ENCODE results near the gene UGT1A9.
"Not testable (repeated sequence)": the region's sequence is repeated elsewhere in the genome, so short reads cannot be mapped to it uniquely, and the experiment has no call there.

UGT1A9 gene

DNA sequence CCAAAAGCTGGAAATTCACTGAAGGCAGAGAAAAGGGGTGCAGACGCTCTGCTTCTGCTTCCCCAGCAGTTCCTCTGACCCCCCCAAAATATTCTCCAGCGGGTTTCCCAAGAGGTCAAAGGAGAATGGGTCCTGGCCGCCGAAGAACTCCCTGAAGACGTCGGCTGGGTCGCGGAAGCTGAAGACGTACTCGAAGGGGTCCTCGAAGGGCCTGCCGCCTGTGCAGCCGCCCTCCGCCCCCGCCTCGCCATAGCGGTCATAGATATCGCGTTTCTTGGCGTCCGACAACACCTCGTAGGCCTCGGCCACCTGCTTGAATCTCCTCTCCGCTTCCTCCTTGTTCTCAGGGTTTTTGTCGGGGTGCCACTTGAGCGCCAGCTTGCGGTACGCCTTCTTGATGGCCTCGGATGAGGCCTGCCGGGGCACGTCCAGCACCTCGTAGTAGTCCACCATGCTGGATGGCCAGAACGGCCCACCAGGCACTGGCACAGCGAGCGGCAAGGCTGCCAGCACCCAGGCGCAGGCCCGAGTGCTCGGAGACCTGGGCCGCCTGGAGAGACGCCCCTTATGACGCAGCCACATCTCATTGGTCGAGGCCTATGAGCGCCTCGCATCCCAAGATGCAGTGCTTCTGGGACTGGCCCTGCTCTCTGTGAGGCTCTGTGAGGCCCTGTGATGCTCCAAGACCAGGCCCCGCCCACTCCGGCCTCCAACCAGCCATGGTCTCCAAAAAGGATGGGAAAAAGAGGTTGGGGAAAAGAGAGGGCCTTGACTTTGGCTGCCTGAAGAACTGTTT, 72.0 kb downstream of the UGT1A9 start:
- no peaks in the 10 kb centered on the region for H3K4me1 ChIP-seq (ENCODE audit: control insufficient read depth, low read length)
- H3K79me2 ChIP-seq (ENCODE audit: control insufficient read depth, low read length): no peaks in the 10 kb centered on the region
- H3K4me2 ChIP-seq (ENCODE audit: low read length): no peak overlapping the region
- TF ChIP-seq, protein P1, sequence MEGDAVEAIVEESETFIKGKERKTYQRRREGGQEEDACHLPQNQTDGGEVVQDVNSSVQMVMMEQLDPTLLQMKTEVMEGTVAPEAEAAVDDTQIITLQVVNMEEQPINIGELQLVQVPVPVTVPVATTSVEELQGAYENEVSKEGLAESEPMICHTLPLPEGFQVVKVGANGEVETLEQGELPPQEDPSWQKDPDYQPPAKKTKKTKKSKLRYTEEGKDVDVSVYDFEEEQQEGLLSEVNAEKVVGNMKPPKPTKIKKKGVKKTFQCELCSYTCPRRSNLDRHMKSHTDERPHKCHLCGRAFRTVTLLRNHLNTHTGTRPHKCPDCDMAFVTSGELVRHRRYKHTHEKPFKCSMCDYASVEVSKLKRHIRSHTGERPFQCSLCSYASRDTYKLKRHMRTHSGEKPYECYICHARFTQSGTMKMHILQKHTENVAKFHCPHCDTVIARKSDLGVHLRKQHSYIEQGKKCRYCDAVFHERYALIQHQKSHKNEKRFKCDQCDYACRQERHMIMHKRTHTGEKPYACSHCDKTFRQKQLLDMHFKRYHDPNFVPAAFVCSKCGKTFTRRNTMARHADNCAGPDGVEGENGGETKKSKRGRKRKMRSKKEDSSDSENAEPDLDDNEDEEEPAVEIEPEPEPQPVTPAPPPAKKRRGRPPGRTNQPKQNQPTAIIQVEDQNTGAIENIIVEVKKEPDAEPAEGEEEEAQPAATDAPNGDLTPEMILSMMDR (IDR thresholded peaks at IDR 0.05; ENCODE audit: low read depth, low read length, poor library complexity, severe bottlenecking): no peak
- no peak for TF ChIP-seq EZH2phosphoT487 (IDR thresholded peaks at IDR 0.05; ENCODE audit: borderline replicate concordance, low read length)
- H3F3A ChIP-seq (ENCODE audit: control insufficient read depth, insufficient read depth): no peaks in the 10 kb centered on the region
- H3K4me3 ChIP-seq (ENCODE audit: low read length): no peak overlapping the region
- no peaks in the 10 kb centered on the region for H3K36me3 ChIP-seq (ENCODE audit: control insufficient read depth, low read length)
- H3K27ac ChIP-seq (ENCODE audit: low read depth, low read length): no peak overlapping the region
- H3K9me2 ChIP-seq (replicated peaks; ENCODE audit: control insufficient read depth, low read length): no peaks in the 10 kb centered on the region
- no peaks in the 10 kb centered on the region for H3K9me3 ChIP-seq (ENCODE audit: control insufficient read depth, insufficient read depth, low read length)
- no peaks in the 10 kb centered on the region for H4K20me1 ChIP-seq (ENCODE audit: control insufficient read depth, insufficient read depth, low read depth, low read length)
- H3K27me3 ChIP-seq (ENCODE audit: control insufficient read depth, low read length): 0 out of 2 replicates have a peak, but pooled peaks cover 3% of the 10 kb centered on the region

DNA sequence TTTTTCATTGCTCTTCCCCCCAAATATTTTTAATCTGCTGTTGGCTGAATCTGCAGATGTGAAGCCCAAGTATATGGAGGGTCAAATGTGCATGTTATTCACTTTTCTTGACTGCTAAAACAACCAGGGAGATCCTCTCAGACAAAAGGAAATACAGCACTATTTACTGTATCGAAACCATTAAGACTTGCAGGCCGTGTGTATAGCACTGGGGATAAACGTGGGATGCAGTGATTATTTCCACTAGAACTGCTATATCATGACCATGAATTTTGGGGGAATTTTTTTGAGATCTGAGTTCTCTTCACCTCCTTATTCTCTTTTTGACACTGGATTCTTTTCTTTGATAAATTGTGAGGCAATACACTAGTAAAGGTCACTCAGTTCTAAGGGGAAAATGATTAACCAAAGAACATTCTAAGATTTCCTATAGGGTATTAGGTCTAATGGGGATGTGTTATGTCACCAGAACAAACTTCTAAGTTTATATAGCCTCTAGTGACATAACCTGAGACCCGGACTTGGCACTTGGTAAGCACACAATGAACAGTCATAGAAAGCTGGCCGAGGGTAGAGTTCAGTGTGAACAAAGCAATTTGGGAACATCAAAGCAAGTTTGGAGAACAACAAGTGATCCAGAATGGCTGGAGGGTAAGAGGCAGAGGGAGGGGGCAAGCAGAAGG, 73.5 kb downstream of the UGT1A9 start:
- H3K36me3 ChIP-seq (ENCODE audit: control insufficient read depth, low read length): no peaks in the 10 kb centered on the region
- H3K27ac ChIP-seq (ENCODE audit: low read depth, low read length): no peak overlapping the region
- H4K20me1 ChIP-seq (ENCODE audit: control insufficient read depth, insufficient read depth, low read depth, low read length): no peaks in the 10 kb centered on the region
- H3K4me2 ChIP-seq (ENCODE audit: low read length): no peak overlapping the region
- H3K4me3 ChIP-seq (ENCODE audit: low read length): no peak overlapping the region
- no peak for TF ChIP-seq EZH2phosphoT487 (IDR thresholded peaks at IDR 0.05; ENCODE audit: borderline replicate concordance, low read length)
- TF ChIP-seq, protein P1 (IDR thresholded peaks at IDR 0.05; ENCODE audit: low read depth, low read length, poor library complexity, severe bottlenecking): no peak
- no peaks in the 10 kb centered on the region for H3K9me3 ChIP-seq (ENCODE audit: control insufficient read depth, insufficient read depth, low read length)
- H3K79me2 ChIP-seq (ENCODE audit: control insufficient read depth, low read length): no peaks in the 10 kb centered on the region
- H3K4me1 ChIP-seq (ENCODE audit: control insufficient read depth, low read length): no peaks in the 10 kb centered on the region
- 0 out of 2 replicates have a peak, but pooled peaks cover 3% of the 10 kb centered on the region for H3K27me3 ChIP-seq (ENCODE audit: control insufficient read depth, low read length)
- H3F3A ChIP-seq (ENCODE audit: control insufficient read depth, insufficient read depth): no peaks in the 10 kb centered on the region
- H3K9me2 ChIP-seq (replicated peaks; ENCODE audit: control insufficient read depth, low read length): no peaks in the 10 kb centered on the region

DNA sequence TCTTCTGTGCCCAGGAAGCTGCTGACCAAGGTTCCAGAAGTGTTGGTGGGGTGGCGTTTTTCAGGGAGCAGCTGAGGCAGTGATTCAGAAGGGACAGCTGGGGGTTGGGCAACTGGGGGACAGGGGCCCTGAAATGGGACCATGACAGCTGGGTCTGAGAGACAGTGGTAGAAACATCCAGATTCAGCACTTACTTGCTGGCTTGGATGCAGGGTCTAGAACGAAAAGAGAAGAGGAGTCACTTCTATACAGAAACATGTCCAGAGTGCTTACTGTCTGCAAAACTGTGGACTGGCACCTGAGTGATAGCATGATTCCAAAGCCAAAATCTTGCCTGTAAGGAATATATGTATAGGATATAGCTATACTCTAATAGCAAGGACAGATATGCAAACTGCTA, 74.1 kb downstream of the UGT1A9 start:
- H3K9me2 ChIP-seq (replicated peaks; ENCODE audit: control insufficient read depth, low read length); H3K27me3 ChIP-seq (ENCODE audit: control insufficient read depth, low read length); H3F3A ChIP-seq (ENCODE audit: control insufficient read depth, insufficient read depth); H3K79me2 ChIP-seq (ENCODE audit: control insufficient read depth, low read length); H3K36me3 ChIP-seq (ENCODE audit: control insufficient read depth, low read length); H3K27ac ChIP-seq (ENCODE audit: low read depth, low read length); H3K4me1 ChIP-seq (ENCODE audit: control insufficient read depth, low read length); H3K4me2 ChIP-seq (ENCODE audit: low read length); H3K4me3 ChIP-seq (ENCODE audit: low read length); H3K9me3 ChIP-seq (ENCODE audit: control insufficient read depth, insufficient read depth, low read length); H4K20me1 ChIP-seq (ENCODE audit: control insufficient read depth, insufficient read depth, low read depth, low read length): not testable (repeated sequence)
